Lung (tissue), 12 donors: ENCODE measurements around the gene CLCN1. TPM values are rescaled to one million over a fixed set of nuclear protein-coding genes. Genes with fewer than 3 reads are reported as not detected.

ENCODE experiments used
- ATAC-seq: fragments of 200-7000 bp; cut with Tn5 transposase; one replicate; pipeline ENCODE4 v1.9.1; 2020; ENCODE audit warnings: moderate number of reproducible peaks; ENCODE audit not compliant: insufficient read depth, low FRiP score
- DNase-seq, 3 donors: peaks; one replicate each; pipeline ENCODE4 v3.0.0-alpha.2; 2013 to 2017
- H3K27ac ChIP-seq, 2 donors: one replicate each; pipeline ENCODE4 v1.5.1; 2013; ENCODE audit warnings: mild to moderate bottlenecking in 2 of 2, moderate library complexity in 2 of 2, control low read depth in 1 of 2, inconsistent platforms in 1 of 2, low read depth in 1 of 2, low read length in 1 of 2
- H3K27me3 ChIP-seq, 3 donors: one replicate each; pipeline ENCODE4 v1.5.1; 2013; ENCODE audit warnings: low read length in 2 of 3; ENCODE audit not compliant: control insufficient read depth in 3 of 3, insufficient read depth in 3 of 3
- H3K36me3 ChIP-seq, 4 donors: one replicate each; pipeline ENCODE4 v1.5.1; 2013; ENCODE audit warnings: low read length in 4 of 4, mild to moderate bottlenecking in 1 of 4, moderate library complexity in 1 of 4; ENCODE audit not compliant: control insufficient read depth in 4 of 4, insufficient read depth in 4 of 4
- H3K4me1 ChIP-seq, 5 donors: one replicate each; pipeline ENCODE4 v1.5.1; 2013; ENCODE audit warnings: low read length in 5 of 5, mild to moderate bottlenecking in 2 of 5, moderate library complexity in 1 of 5; ENCODE audit not compliant: control insufficient read depth in 5 of 5, insufficient read depth in 5 of 5
- H3K4me3 ChIP-seq: one replicate; pipeline ENCODE4 v1.5.1; 2013; ENCODE audit warnings: mild to moderate bottlenecking, control low read depth, moderate library complexity
- H3K9ac ChIP-seq, 2 donors: one replicate each; pipeline ENCODE4 v1.5.1; 2013; ENCODE audit warnings: low read length in 2 of 2, control low read depth in 1 of 2; ENCODE audit not compliant: insufficient read depth in 1 of 2
- H3K9me3 ChIP-seq, 4 donors: one replicate each; pipeline ENCODE4 v1.5.1; 2013; ENCODE audit warnings: low read length in 3 of 4, mild to moderate bottlenecking in 1 of 4, moderate library complexity in 1 of 4; ENCODE audit not compliant: control insufficient read depth in 4 of 4, insufficient read depth in 3 of 4
- WGBS, 2 donors: extraction: QIAGEN DNeasy Blood & Tissue Kit; methylation state at CpG; one replicate each; pipeline ENCODE4 v1.1.7; 2013; 5-methylcytosine and 5-hydroxymethylcytosine counted together
- polyA plus RNA-seq, 2 donors: library from polyadenylated mRNA; stranded (reverse); fragments of 200-250 nt; gene quantifications; one replicate each; pipeline ENCODE4 v1.2.1, GENCODE V29; 2013
- total RNA-seq, 2 donors: library from RNA; depleted of rRNA in 1 of 2; stranded (reverse); fragments of >200 nt in 1 of 2; gene quantifications; one replicate each; pipeline ENCODE4 v1.2.1, GENCODE V29; 2014 to 2021
- TF ChIP-seq, protein P1 (sequence below): IDR thresholded peaks from 2 replicates; pipeline ENCODE4 v1.5.1; 2012; ENCODE audit warnings: mild to moderate bottlenecking; ENCODE audit errors: control extremely low read depth, extremely low read depth
- donor health status: control.
- donor health status: control.
- donor health status: Bipolar disorder and iron deficiency.
- donor health status: healthy.
- donor health status: DM: yes; HTN: yes; CAD: no.

Gene CLCN1
- total and polyA plus RNA-seq, 4 donors = 0.06 to 0.18 TPM; not detected in 2

- H3K27ac ChIP-seq = no peak overlapping the region
- no peak overlapping the region for H3K4me3 ChIP-seq
- peak in 1 of 3 donors; percentile 24 for DNase-seq
- TF ChIP-seq, protein P1, sequence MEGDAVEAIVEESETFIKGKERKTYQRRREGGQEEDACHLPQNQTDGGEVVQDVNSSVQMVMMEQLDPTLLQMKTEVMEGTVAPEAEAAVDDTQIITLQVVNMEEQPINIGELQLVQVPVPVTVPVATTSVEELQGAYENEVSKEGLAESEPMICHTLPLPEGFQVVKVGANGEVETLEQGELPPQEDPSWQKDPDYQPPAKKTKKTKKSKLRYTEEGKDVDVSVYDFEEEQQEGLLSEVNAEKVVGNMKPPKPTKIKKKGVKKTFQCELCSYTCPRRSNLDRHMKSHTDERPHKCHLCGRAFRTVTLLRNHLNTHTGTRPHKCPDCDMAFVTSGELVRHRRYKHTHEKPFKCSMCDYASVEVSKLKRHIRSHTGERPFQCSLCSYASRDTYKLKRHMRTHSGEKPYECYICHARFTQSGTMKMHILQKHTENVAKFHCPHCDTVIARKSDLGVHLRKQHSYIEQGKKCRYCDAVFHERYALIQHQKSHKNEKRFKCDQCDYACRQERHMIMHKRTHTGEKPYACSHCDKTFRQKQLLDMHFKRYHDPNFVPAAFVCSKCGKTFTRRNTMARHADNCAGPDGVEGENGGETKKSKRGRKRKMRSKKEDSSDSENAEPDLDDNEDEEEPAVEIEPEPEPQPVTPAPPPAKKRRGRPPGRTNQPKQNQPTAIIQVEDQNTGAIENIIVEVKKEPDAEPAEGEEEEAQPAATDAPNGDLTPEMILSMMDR = no peak
- H3K9ac ChIP-seq = no peak overlapping the region
- no peak for ATAC-seq
- H3K27me3 ChIP-seq = peaks cover 0 to 15% (median 3%) of the 10 kb centered on the region in 3 donors
- WGBS, 2 donors = 65 to 83% methylated on average over 6 to 8 of the region's 8 CpGs
- no peaks in the 10 kb centered on the region for H3K4me1 ChIP-seq
- peaks cover 0 to 3% (median 0%) of the 10 kb centered on the region in 4 donors for H3K9me3 ChIP-seq
- H3K36me3 ChIP-seq = no peaks in the 10 kb centered on the region
These were observed 39.1 kb downstream of the CLCN1 start for GRCh38 chr7:143354965-143355364.

DNA sequence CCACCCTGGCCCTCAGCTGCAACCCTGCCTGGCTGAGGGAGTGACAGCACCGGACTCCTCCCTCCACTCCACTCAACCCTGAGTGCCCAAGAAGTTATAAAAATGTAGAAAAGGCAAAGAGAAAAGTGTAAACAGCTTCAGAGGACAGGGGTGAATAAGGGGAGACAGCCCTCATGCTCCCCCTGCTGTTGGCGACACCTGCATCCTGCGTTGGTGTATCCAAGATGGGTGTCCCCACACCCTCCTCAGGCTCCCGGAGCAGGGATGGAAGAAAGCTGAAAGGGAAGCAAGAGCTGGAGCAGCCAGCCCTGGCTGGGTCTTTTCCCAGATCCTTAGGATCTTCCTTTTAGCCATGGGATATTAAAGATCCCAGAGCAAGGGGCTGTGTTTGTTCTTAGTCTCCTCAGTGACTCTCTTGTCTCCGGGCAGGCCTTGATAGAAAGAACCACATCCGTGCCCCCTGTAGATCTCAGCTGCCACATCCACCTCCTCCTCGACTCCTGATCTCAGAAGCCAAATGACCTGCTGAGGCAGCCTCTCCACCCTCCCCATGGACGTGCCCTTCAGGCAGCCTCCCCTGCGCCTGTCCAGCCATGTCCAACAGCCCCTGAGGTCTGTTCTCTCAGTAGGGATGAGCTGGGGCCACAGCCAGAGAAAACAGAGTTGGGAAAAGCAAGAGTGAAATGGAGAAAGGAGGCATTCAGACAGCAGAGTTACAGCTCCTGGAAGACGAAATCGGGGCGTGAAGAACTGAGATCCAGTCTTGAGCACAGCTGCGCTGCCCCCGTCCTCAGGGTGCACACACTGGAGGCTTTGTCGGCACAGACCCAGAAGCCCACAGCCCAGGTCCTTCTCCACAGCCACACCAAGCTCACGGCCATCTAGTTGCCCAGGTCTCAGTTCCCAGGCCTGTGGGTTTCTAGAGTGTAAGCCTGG, 39.8 kb downstream of the CLCN1 start:
- Histone ChIP-seq H3K36me3 (no peaks in the 10 kb centered on the region), H3K27ac (no peak overlapping the region), H3K4me3 (no peak overlapping the region), H3K9me3 (peaks cover 0 to 3% (median 0%) of the 10 kb centered on the region in 4 donors), H3K9ac (no peak overlapping the region), H3K4me1 (no peaks in the 10 kb centered on the region), H3K27me3 (peaks cover 0 to 22% (median 3%) of the 10 kb centered on the region in 3 donors)
- ATAC-seq (no peak), DNase-seq (peak in 1 of 3 donors; percentile 18)
- 88 to 95% methylated on average over 16 of the region's 16 CpGs for WGBS, 2 donors
- TF ChIP-seq, protein P1 = no peak

GRCh38 chr7:143356414-143357050, 40.6 kb downstream of the CLCN1 start:
- TF ChIP-seq, protein P1 = no peak
- Histone ChIP-seq H3K9me3 (peaks cover 0 to 3% (median 0%) of the 10 kb centered on the region in 4 donors), H3K9ac (no peak overlapping the region), H3K4me1 (no peaks in the 10 kb centered on the region), H3K36me3 (no peaks in the 10 kb centered on the region), H3K4me3 (no peak overlapping the region), H3K27me3 (peaks cover 0 to 30% (median 3%) of the 10 kb centered on the region in 3 donors), H3K27ac (no peak overlapping the region)
- DNase-seq = no peak
- 95% methylated on average over 13 of the region's 13 CpGs for WGBS, 2 donors
- no peak for ATAC-seq
